T-helper 22 cell (primary cell): ENCODE results near the gene RNASE7.
"Not testable (repeated sequence)": the region's sequence is repeated elsewhere in the genome, so short reads cannot be mapped to it uniquely, and the experiment has no call there.

ENCODE experiments used
- DNase-seq: peaks from one replicate; pipeline ENCODE4 v3.0.0-alpha.2; 2020; ENCODE audit warnings: low read depth

Gene RNASE7, protein sequence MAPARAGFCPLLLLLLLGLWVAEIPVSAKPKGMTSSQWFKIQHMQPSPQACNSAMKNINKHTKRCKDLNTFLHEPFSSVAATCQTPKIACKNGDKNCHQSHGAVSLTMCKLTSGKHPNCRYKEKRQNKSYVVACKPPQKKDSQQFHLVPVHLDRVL

DNA sequence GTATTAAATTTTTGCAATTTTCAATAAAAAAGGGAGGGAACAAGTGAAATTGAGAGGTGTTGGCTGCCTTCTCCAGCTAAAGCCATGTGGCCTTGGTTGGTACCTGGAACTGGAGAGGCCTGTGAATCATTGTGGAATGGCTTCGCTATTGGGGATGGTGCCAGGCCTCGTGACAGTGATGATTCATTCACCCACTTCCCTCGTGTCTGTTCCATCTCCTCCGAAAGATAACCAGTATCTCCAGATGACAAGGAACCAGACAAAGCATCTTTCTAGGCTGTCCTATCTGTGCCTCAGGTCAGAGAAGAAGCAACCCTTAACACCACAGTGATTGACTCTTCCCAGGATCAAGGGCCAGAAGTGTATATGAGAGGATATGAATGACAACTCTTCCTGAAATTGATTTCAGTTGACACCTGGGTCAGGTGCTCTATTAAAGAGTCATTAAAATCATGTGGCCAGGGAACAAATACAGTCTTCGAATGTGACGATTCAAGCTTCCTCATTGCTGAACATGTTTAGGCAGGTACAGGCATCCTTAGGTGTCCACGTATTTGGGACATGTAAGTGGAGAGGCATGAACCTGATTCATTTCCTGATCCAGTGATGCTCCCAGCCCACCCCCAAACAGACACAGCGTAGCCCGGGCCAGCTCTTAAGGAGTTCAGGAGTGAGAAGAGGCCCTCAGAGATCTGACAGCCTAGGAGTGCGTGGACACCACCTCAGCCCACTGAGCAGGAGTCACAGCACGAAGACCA lies at the start of gene RNASE7:
Gene RNASE7 (plus strand): TSS at position 687 of the 758 bp plus-strand sequence. CDS start 631 bp downstream, outside the sequence.
- no peak for DNase-seq

DNA sequence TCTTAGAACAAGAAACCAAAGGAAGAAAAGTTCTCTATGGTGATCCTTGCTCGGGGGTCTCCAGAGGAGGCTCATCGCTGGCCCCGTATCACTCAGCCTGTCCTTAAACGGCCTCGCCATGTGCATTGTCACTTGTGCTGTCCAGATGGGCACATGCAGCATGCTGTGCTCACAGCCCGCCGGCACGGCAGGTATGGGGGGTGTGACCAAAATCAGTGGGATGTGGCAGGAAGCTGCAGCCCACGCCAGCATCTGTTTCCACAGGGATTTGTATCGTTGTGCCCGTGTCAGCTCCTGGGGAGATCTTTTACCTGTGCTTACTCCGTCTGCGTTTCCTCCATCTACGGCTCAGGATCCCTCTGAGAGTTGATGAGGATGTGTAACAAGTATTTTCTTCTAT lies 45.6 kb upstream of the RNASE7 start:
- no peak for DNase-seq

DNA sequence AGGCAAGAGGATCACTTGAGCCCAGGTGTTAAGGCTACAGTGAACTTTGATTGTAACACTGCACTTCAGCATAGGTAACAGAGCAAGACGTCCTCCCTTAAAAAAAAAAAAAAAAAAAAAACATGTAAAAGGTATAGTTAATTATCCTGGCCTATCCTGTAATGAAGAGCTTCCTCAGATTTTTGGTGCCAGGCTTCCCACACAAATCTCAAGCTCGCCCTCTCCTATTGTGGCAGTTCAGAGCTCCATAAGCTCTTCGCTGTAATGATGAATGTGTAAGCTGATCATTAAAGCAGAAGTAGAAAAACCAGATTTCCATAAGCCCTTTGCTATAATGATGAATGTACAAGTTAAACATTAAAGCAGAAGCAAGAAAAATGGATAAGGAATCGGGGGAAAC lies 45.0 kb upstream of the RNASE7 start:
- no peak for DNase-seq

DNA sequence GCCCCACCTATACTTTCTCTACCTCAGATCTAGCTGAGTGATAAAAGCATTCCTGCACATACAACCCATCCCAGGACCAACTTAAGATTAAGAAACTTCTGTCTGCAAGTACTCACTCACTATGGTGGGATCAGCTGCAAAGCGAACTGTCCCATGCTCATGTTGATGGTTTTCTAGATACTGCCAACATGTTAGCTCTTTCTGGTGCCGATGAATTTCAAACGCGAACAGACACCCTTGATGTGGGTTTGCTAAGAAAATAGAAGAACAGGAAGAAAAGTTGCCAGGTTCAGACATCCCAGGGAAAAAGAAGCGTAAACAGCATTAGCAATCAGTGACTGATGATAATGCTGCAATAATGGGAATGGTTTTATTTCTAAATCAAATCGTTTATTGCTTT lies 44.6 kb upstream of the RNASE7 start:
- no peak for DNase-seq

DNA sequence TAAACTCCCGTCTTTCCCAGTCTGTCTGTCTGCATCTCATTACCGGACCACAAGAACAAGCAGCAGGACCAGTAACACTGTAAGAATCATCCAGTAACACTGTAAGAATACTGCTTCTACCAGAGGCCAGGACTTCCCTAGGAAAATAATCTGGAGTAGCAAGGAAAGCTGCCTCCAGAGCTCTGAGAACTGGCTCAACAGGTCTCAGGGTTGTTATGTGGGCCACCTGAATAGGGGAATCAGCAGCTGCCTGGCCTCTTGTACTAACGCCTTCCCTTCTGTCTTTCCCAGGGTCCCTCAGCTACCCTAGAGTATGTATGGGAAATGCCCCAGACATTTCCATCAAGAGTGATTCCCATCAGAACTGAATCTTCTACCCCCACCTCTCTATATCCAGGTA lies 44.0 kb upstream of the RNASE7 start:
- DNase-seq = no peak

DNA sequence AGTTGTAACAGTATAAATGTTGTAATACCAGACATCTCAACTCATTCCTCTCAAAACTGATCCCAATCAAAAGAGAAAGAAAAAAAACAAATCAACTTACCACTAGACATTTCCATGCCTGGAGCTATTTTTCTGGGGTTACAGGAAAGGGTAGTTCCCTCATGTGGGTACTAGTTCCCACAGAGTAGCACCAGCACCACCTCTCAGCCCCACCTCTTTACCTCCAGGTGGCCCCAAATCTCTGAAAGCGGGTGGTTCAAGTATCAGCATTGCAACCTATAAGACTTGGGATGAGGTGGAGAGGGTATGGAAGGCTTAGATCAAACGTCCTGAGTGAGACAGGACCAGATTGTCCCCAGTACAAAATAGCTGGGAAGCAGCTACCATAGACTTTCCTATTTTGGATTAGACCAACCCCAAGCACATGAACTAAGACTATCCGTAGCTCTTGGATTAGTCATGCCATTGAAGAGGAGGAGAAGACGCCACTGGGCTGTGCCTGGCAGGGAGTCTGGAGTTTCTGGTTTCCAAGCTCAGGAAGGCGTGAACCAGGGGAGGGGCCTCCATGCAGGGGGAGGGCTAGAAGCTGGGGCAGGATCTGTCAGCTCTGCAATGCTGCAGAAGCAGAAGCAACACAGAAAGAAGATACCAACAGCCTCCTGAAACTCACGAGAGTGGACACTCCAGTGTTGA lies 43.3 kb upstream of the RNASE7 start, which contains the start of gene SLC39A2:
Gene SLC39A2 (plus strand): TSS at position 620 of the 693 bp plus-strand sequence. CDS start 154 bp downstream, outside the sequence.
- no peak for DNase-seq

DNA sequence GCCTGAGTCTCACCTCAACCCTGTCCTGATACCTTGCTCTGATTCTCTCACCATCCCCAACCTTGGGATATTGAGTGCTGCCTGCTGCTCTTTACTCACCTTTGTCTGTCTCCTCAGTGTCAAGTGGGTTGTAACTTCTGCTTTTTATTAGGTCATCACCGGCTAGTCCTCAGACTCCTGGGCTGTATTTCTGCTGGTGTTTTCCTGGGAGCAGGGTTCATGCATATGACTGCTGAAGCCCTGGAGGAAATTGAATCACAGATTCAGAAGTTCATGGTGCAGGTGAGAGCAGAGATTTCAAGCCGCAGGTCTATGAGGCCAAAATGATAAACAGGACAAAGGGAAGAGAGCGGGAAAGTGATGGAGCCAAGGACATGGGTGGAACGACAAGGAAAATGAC lies 42.6 kb upstream of the RNASE7 start:
- DNase-seq = no peak

DNA sequence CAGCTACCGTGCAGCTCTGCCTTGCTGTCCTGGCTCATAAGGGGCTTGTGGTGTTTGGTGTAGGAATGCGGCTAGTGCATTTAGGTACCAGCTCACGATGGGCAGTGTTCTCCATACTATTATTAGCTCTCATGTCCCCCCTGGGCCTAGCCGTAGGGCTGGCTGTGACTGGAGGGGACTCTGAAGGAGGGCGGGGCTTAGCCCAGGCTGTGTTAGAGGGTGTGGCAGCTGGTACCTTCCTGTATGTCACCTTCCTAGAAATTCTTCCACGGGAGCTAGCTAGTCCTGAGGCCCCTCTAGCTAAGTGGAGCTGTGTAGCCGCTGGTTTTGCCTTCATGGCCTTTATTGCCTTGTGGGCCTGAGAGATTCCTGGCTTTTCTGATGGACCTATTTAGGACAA lies 40.9 kb upstream of the RNASE7 start:
- no peak for DNase-seq

DNA sequence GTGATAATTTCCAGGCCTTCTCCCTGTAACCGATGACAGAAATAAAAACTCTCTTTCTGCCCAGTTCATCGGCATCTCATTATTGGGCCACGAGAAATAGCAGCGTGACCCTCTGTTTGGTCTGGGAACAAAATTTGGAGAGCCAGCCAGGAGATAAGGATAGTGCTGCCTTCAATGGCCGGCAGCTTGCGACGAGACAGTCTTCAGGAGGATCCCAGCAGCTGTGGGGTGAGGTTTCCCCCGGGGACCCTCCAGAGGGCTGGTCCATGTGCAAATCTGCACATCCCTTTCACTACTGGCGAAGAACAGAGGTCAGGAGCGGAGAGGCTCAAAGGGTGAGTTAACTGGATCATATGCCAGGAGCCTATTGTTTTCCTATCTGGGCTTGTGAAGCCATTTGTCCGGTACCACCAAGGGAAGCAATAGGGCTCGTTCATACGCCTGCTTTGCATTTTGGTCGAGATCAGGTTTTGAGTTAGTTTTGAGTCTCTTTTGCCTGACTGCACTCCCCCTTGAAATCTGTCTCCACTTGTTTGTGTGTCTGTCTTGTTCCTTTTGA lies 38.3 kb upstream of the RNASE7 start:
- no peak for DNase-seq

DNA sequence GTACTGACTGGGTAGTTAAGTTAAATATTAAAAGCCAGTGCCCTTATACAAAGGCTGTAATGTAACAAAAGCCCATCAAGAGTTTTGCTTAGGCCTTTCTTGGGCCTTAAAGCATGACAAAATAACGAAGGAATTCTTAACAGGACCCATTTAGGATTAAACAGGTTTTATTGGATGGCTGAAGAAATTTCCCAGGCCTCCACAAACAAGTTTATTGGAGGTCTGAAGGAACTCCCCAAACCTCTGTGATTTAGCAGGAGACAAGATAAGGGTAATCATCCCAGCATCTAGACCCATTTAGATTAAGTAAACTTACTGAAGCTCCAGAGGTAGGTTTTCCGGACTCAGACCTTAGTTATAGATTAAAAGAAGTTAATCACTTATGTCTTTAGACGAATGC lies 32.4 kb upstream of the RNASE7 start:
- DNase-seq = not testable (repeated sequence)

DNA sequence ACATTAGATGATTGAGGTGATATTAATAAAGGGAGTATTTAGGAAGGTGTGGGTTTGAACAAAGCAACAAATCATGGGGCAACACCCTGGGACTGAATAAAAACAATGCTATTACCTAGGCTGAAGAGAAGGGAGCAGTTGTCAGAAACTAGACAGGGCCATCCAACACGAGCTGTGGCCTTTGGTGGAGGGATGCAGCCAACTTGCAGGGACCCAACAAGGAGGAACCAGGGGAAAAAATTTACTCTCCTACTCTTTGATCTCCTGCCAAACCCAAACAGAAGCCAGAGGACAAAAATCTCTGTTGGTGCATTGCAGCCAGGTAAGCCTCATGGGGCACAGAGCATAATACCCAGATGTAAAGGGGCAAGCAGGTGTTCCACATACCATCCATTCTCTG lies 31.0 kb upstream of the RNASE7 start:
- no peak for DNase-seq

DNA sequence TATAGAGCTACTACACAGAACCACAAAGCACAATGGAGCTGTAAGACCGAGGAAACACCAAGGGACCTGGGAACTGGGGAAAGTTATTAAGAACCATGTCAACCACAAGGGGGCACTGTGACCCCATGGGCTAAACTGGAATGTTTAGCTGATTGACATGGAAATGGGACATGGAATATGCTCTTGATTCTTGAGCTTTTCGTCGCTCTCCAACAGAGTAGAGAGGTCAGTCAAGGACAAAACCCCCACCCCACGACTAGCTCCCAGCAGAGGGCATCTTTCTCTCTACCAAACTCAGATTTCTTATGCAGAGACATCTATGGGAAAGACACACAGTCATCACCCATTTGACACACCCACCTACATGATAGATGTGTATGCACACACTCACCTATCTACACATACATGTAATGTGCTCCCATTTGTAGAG lies 27.4 kb upstream of the RNASE7 start:
- DNase-seq = peak; percentile 54

DNA sequence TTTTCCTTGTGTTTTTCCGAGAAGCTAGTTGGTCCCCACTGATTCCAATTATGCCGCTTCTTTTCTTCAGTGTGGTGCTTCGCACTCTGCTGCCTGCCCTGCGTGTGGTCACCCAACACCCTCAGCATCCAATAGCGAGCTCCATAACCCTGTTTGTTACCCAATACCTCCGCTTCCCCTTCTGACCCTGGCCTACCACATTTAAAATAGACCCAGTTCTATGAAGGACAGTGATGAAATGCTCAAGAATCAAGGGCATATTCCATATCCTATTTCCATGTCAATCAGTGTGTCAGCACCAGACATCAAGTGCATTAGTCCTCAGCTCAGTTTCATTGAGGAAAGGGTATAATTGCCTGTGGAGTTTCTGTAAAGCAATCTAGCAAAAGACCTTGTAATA lies 26.9 kb upstream of the RNASE7 start:
- DNase-seq = no peak

DNA sequence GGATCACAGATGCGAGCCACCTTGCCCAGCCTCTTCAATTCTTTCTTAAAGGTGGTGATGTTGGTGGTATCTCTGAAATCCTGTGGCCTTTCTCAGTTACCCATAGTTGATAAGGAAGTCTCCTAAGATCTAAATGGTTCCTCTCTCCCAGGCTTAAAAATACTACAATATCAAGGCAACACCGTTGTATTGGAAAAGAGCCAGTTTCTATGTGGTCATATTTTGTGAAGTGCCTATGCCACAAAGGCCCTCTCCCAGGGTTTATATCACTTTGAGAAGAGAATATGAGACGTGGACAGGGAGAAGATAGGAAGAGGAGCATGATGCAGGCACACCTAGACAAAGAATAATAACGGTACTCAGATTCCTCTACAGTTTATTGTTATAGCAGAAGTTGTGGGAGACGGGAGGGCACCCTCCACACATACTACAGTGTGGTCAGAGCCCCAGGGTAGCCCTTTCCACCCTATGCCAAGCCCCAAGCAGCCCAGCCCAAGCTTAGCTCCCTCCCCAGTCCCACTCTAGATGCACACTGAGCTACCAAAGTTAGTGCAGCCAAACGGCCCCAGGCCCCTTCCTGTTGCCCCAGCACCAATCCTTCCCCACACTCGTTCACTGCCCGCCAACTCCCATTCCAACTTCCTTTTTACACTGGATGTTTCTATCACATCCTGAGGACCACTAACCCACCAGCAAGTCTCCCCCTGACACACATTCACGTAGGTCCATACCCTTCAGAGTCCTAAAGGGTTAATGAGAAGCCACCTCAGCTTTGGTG lies 25.6 kb upstream of the RNASE7 start:
- no peak for DNase-seq

DNA sequence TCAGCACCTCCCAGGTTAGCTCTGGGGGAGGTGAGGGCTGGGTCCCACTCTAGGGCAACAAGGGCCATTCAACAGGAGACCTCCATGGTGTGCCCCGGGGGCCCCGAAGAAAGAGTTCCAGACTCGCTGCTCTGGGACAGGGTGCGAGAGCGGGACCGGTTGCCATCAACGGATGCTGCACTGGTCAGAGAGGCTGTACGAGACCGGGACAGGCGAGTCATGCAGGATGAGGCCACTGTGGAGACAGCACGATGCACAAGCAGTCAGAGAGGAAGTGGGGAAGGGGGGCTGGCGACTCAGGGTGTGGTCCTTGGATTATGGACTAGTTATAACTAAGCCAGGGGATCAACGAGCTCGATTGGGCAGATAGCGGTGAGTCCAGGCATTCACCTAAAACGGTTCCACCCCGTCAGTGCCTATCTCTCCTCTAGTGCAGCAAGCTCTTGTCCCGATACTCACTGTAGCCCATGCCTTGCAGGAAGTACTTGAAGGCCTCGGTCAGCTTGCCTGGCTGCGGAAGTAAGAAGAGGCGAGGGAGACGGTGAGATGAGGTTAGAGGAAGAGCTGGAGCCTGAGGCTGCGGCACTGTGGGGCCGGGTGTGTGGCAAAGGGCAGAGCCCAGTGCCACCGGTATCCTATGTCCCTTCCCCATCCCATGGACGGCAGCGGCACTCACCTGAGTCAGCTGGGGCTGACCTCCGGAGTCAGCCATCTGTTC lies 24.5 kb upstream of the RNASE7 start:
- no peak for DNase-seq

DNA sequence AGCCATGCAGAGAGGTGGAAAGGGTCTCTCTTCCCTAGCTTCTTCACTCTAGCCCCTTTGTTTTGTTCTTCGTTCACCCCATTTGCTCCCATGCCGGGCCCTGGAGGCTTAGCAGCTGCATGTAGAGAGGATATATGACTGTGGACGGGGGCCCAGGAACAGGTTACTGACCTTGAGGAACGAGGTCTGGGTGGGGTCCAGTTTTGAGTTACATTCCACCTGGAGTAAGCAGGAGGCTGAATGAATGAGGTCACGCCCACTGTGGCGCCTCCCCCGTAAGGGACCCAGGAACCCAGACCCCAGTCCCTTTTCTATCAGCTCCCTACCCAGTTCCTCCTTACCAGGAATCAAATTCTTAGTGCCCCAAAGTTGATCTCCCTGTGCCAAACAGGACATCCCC lies 23.9 kb upstream of the RNASE7 start:
- no peak for DNase-seq

DNA sequence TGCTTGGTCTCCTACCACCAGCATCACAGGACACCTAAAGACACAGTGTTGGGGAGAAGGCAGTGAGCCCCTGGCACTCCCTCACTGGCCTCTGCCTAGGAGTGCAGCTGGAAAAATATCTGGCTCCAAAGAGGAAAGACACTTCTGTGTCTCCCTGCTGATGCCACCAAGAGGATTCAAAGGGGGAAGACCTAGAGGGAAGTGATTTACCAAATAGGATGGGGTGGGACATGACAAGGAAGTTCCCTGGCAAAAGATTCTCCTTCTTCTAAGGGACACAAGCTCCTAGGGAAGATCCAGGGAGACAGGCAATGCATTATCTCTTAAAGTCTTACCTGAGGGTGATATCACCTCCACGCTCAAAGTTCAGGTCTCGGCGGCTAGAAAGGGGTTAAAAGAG lies 23.4 kb upstream of the RNASE7 start:
- DNase-seq = no peak

DNA sequence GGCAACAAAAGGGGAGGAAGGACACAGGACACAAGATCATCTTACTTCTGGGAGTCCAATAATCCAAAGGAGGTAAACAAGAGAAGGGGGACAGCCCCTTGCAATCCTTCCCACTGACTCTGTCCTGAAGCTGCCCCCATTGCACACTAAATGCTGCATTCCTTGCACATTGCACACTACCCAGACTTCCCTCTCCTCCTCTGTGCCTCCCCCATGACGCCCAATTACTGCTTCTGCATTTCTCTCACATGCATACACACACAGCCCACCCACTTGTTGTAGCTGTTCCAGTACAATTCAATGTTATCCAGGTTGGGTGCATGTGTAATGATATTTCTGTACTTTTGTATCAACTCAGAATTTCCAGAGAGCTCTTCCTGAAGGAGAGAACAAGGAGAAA lies 22.8 kb upstream of the RNASE7 start:
- no peak for DNase-seq

DNA sequence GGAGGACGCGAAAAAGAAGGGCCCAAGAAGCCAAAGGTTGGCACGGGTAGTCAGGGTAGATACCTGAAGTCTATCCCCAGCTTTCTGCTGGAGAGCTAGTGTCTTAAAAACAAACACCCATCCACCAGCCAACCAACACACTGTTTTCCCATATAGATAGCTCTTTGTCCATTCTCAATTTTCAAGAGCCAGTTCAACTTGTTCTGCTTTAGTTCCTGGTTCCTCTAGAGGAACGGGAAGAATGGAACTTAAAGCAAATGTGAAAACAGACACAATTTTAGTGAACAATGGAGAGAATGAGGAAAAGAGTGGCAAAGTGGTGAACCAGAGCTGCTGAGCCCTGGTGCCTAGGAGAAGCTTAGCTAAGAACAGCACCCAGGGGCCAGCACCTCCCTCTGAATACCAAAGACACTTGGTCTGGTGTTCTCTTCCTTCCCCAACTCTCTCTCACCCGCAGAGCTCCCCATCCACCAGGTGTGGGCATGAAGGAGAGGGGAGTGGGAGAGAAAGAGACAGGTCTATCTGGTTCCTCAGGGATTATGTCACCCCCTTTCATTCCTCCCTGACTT lies 21.1 kb upstream of the RNASE7 start:
- no peak for DNase-seq

DNA sequence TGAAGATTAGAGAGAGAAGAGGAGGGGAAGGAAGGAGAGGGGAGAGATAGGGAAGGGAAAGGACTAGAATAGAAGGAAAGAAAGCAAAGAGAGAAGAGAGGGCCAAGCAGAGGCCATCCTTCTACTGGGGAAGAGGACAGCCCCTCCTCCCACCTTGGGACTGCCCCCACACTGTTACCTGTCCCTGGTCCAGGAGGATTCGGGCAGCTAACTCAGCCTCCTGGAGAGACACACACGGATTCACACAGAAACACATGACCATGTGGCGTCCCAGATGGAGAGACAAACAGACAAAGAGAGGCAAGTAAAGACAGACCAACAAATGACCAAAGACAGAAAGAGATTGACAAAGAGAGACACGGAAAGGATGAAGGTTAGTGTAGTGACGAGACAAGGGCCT lies 19.5 kb upstream of the RNASE7 start:
- DNase-seq = no peak

DNA sequence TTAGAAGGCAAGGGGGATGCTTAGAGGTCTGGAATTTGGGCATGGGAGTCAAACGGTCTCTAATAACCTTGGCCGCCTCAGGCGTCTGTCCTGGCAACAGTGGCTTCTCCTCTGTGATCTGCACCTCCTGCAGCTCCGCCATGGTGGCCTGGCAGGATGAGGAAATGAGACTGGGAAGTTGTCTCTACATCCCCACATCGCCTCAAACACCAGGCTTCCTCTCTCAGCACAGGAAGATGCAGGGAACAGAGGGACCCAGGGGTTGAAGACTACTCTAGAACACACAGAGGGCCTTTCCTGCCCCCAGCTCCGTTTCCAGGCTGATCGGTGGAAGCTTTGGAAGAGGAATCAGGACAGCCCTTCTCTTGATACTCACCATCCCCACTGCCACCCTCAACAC lies 19.0 kb upstream of the RNASE7 start:
- DNase-seq = no peak
